HG03025 (cell line): ENCODE measurements around the gene PPP1R9A.

Experiments
- ATAC-seq: cut with Tn5 transposase; IDR thresholded peaks from one replicate; pipeline ENCODE4 v1.9.1; 2021; ENCODE audit warnings: mild to moderate bottlenecking, moderate library complexity; ENCODE audit not compliant: unreplicated experiment, low FRiP score

The PPP1R9A gene

DNA sequence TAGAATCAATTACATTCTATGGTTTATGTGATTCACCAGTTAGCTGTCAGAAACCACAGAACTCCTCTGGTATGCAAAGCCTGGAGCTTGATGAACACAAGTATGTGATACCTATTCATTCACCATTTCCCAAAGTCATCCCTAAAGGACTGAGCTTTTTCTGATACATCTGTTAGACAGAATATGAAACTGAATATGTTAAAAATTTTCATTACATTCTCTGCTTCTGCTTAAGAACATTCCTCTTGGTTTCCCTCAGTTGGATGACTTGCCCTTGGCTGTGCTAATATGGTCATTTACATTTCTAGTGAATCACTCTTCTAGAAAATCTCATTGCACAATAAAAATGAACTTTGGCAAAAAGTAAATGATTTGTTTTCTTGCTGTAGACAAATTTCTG, 427.7 kb downstream of the PPP1R9A start:
- ATAC-seq = no peak

DNA sequence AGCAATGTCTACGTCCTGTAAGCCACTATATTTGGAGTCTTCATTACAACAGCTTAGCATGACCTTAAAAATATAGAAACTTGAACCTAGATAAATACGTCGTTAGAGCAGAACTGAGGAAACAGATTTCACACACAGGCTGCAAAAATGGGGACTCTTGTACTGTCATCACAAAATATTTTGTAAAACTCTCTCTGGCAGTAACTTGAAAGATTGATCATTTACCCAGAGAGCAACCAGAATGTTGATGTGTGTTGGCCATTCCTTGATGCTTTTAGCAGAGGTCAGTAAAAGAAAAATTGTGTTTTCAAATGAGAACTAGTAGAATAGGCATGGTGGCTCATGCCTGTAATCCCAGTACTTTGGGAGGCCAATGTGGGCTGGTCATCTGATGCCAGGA, 431.4 kb downstream of the PPP1R9A start:
- no peak for ATAC-seq

DNA sequence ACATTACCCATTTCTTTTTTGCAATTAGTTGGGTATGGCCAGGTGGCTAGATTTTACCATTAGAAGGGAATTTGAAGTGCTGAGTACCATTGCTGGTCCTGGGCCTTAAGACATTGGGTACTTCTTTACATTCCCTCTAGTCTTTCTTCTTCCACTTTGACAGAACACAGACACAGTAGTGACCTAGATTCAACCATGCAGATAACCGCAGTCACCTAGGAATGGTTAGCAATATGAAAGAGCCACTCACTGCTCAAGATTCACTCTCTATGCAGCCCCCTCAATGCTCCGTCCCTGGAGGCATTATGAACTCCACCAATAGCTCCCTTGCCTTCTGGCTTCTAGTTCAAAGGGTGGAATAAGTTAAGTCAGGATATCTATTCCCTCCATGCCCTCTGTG, 433.1 kb downstream of the PPP1R9A start:
- no peak for ATAC-seq

DNA sequence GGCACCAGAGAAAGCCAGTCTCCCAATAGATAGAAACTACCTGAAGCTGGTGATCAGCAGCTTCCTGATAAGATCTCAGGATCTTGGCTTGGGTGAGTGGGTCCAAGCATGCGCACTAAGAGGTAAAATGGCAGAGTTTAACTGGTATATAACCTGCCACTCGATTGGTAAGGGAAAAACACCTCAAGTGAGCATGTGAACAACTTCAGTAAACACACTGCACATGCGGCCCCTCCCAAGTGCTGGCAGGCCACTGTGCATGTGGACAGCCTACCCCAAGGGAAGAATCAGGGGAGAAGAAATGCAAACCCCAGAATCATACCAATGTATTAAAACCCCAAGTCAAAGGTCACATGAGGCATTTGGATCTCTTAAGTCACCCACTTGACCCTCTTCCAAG, 434.6 kb downstream of the PPP1R9A start:
- no peak for ATAC-seq

DNA sequence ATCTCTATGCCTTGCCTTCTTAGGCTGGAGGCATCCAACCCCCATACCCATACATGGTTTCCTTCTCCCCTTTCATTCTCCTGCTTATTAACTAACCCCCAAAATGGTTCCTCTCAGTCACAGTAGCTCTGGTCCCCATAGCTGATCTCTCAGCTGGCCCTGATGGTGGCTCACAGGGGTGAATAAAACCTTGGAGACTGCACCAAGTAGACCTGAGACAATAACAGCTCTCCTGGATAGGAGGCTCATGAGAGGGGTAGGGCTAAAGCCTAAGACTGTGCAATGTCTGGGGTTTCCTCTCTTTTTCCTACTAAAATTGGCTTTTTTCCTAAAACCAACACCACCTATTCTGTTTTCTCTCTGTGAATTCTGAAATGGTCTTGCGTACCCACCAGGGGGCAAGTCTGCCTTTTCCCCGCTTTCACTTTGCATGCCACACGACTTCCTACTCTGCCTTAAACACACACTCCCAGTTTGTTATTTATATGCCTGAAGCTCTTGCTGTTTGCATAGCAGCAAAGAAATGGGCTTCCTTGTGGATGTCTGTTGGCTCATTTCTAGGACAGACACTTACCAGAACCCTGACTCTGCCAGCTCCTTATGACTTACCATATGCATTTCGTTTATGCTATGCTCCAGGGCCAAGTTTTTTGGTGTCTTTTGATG, 435.4 kb downstream of the PPP1R9A start:
- no peak for ATAC-seq
